HUES6 (cell line): ENCODE data around the gene HGFAC.

ENCODE experiments used
- H3K27ac ChIP-seq: 2 replicates; pipeline ENCODE4 v1.7.0; 2013; ENCODE audit warnings: low read depth, mild to moderate bottlenecking, low read length, inconsistent platforms
- H3K27me3 ChIP-seq: 2 replicates; pipeline ENCODE4 v1.6.1; 2013; ENCODE audit warnings: low read length; ENCODE audit not compliant: control insufficient read depth, insufficient read depth
- H3K36me3 ChIP-seq: 2 replicates; pipeline ENCODE4 v1.6.1; 2013; ENCODE audit warnings: low read length; ENCODE audit not compliant: control insufficient read depth, insufficient read depth
- H3K4me1 ChIP-seq: 2 replicates; pipeline ENCODE4 v1.6.1; 2013; ENCODE audit warnings: low read length; ENCODE audit not compliant: control insufficient read depth, insufficient read depth
- H3K4me3 ChIP-seq: 2 replicates; pipeline ENCODE4 v1.5.1; 2013; ENCODE audit warnings: low read depth, low read length
- H3K9ac ChIP-seq: one replicate; pipeline ENCODE4 v1.6.1; 2013; ENCODE audit warnings: mild to moderate bottlenecking, low read length
- H3K9me3 ChIP-seq: 2 replicates; pipeline ENCODE4 v1.6.1; 2013; ENCODE audit warnings: low read depth, low read length; ENCODE audit not compliant: control insufficient read depth, insufficient read depth

Gene HGFAC

DNA sequence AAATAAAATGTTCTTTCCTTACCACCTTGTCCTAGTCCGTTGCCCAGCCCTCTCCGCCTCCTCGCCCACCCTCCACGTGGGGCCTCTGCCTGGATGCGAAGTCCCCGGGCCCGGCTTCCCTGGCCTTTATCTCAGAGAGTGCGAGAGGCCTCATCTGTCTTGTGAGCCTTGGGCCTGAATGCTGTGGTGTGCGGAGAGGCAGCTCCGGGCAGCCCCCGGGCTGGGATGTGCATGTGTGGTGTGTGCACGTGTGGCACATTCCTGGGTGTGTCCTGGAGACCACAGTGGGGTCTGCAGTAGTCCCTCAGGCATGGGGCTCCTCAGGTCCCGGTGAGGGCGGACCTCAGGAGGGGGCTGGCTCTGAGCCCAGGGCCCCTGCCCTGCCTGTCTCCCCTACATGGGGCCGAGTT is 52.7 kb downstream of the HGFAC start:
- Histone ChIP-seq H3K27me3 (peaks cover 93% of the 10 kb centered on the region), H3K4me3 (no peak overlapping the region), H3K9me3 (no peaks in the 10 kb centered on the region), H3K27ac (no peak overlapping the region), H3K4me1 (peaks cover 23% of the 10 kb centered on the region), H3K36me3 (peaks cover 2% of the 10 kb centered on the region; the same call in 1 of the 2 replicates), H3K9ac (peak overlapping the region; percentile 40)

DNA sequence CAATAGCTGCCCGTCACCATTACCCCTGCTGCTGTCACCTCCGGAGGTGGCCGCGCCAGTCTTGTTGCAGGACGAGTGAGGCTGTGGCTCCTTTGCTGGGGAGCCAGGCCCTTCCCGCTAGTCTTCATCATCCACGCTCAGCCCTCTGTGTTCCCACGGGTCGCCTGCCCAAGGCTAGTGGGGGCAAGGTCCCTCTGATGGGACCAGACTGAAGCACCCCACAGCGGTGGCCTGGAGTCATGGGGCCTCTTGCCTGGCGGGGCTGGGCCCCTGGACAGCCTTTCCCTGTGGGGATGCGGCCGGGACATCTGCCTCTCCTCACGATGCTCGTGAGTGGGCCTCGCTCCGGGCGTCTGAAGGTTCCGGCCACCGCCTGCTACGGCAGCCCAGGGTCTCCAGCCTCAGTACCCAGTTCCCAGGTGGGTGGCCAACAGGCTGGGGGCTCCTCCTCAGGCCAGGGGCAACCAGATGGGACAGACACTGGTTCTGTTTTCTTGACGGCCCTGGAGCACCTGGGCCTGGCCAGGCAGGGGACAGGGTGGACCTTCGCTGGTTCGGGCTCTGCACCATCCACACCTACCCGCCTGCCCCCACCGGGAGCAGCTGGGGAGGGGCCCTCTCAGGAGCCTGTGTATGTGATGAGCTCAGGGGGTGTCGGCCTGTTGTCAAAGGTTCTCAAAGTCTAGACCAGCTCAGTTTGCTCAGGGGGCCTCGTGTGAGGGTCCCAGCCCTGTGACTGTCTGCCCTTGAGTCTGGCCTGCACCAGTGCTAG is 53.6 kb downstream of the HGFAC start:
- no peaks in the 10 kb centered on the region for H3K9me3 ChIP-seq
- H3K27me3 ChIP-seq = peaks cover 83% of the 10 kb centered on the region
- H3K4me3 ChIP-seq = no peak overlapping the region
- H3K9ac ChIP-seq = no peak overlapping the region
- peaks cover 2% of the 10 kb centered on the region; the same call in 1 of the 2 replicates for H3K36me3 ChIP-seq
- H3K4me1 ChIP-seq = peaks cover 23% of the 10 kb centered on the region
- no peak overlapping the region for H3K27ac ChIP-seq

DNA sequence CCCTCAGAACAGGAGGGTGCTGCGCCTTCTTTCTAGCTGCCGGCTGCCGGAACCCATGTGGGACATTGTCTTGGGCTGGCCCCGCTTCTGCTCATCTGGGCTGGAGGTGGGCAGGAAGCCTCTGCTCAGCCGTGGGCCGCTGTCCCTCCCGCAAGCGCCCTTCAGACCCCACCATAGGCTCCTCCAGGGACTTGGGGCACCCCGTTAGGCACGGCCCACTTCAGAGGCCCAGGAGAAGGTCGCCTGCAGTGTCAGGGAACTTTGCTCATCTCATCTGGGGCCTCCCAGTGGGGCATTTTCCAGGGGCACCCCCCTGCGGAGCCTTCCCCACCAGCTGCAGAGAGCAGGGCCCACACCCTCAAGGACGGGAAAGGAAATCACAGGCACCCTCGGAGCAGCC is 54.3 kb downstream of the HGFAC start:
- H3K9me3 ChIP-seq = no peaks in the 10 kb centered on the region
- peaks cover 4% of the 10 kb centered on the region; the same call in 1 of the 2 replicates for H3K36me3 ChIP-seq
- H3K27me3 ChIP-seq = peaks cover 79% of the 10 kb centered on the region
- H3K27ac ChIP-seq = no peak overlapping the region
- H3K4me1 ChIP-seq = peaks cover 23% of the 10 kb centered on the region
- H3K4me3 ChIP-seq = no peak overlapping the region
- H3K9ac ChIP-seq = no peak overlapping the region

DNA sequence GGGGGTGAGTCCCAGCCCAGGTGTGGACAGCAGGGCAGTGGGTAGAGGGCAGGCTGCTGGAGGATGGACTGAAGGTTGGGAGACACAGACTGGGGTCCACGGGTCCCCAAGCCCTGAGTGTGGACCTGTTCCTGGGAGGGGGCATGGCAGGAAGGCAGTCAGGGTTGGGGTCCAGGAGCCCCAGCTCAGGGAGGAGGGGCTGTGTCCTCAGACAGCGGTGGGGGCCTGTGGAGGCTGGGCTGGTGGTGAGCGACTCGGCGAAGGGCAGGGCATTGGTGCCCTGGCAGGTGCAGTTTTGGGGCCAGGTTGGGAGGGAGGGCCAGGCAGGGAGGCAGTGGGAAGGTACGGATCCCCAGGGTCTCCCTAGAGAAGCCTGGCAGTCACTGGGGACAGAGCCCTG is 55.3 kb downstream of the HGFAC start:
- Histone ChIP-seq H3K9ac (no peak overlapping the region), H3K27me3 (peaks cover 72% of the 10 kb centered on the region), H3K36me3 (peaks cover 4% of the 10 kb centered on the region; the same call in 1 of the 2 replicates), H3K9me3 (no peaks in the 10 kb centered on the region), H3K4me3 (no peak overlapping the region), H3K4me1 (peaks cover 16% of the 10 kb centered on the region), H3K27ac (no peak overlapping the region)

DNA sequence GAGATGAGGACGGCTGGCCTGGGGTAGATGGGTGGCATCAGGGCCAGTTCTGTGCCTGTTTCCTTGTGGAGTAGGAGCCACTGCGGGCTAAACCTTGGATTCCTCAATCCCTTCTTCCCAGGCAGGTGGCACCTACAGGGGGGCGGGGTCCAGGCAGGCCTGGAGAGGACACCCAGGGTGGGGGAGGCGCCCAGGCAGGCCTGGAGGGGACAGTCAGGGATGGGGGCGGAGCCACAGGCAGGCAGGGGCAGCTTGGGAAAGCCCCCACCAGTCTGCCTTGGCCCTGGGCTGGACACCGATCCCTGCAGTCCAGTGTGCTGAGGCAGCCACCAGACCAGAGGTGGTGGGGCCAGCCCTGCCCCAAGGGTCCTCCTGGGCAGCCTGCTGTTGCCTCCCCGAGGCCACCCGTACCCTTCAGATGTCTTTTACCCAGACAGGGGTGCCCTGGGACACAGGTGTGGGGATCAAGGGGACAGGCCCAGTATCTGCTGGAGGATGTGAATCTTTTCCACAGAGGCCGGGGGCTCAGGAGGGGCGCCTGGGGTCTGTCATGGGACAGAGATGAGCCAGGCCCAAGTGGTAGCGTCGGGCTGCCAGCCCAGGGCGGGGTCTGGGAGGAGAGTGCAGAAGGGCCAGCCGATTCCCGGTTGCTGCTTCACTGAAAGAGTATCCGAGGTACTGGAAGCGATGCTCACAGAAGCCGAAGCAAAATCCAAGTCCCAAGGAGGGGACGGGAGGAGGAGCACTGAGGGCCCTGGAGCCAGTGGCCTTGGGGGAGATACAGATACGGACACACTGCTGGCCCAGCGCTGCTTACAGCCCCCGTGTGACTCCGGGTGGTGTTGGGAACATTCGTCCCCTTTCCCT is 56.0 kb downstream of the HGFAC start:
- no peaks in the 10 kb centered on the region for H3K9me3 ChIP-seq
- H3K27ac ChIP-seq = no peak overlapping the region
- H3K36me3 ChIP-seq = peaks cover 4% of the 10 kb centered on the region; the same call in 1 of the 2 replicates
- H3K9ac ChIP-seq = peak overlapping the region; percentile 16
- peaks cover 66% of the 10 kb centered on the region for H3K27me3 ChIP-seq
- peaks cover 14% of the 10 kb centered on the region; the same call in 1 of the 2 replicates for H3K4me1 ChIP-seq
- H3K4me3 ChIP-seq = no peak overlapping the region

DNA sequence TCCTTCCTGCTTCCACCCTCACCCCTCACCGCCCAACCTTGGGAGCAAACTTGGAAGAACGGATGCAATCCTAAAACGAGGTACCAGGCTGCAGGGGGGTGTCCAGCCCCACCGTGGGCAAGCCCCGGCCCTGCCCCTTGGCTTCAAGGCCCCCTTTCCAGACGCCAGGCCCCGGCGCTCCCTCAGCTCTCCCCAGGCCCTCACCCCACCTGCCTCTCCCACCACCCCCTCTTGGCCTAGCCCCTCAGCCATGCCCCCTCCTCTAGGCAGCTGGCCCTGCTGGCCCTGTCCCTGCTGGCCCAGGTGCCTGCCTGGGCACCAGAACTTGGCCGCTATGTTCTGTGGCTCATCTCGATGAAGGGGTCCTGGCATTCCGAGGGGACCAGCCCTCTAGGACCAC is 56.6 kb downstream of the HGFAC start:
- peaks cover 64% of the 10 kb centered on the region for H3K27me3 ChIP-seq
- H3K4me1 ChIP-seq = peaks cover 13% of the 10 kb centered on the region; the same call in 1 of the 2 replicates
- peaks cover 7% of the 10 kb centered on the region for H3K36me3 ChIP-seq
- no peak overlapping the region for H3K4me3 ChIP-seq
- H3K9me3 ChIP-seq = no peaks in the 10 kb centered on the region
- no peak overlapping the region for H3K27ac ChIP-seq
- H3K9ac ChIP-seq = no peak overlapping the region
